Mammary epithelial cell (primary cell): ENCODE data around the gene ACAP2.

Source experiments
- EZH2 ChIP-seq: IDR thresholded peaks from 2 replicates; pipeline ENCODE4 v1.6.1; 2012; ENCODE audit warnings: low read length, inconsistent platforms, borderline replicate concordance
- TF ChIP-seq, protein P1 (sequence below), 2 donors: IDR thresholded peaks in 1 of 2; conservative IDR thresholded peaks in 1 of 2; 2 replicates each; pipeline ENCODE4 v1.5.1; 2011 to 2012; ENCODE audit warnings: inconsistent platforms in 2 of 2, low read length in 2 of 2, mild to moderate bottlenecking in 2 of 2, control low read depth in 1 of 2, low read depth in 1 of 2; ENCODE audit not compliant: insufficient read depth in 1 of 2; ENCODE audit errors: extremely low read depth in 1 of 2

- TF ChIP-seq, protein P1, sequence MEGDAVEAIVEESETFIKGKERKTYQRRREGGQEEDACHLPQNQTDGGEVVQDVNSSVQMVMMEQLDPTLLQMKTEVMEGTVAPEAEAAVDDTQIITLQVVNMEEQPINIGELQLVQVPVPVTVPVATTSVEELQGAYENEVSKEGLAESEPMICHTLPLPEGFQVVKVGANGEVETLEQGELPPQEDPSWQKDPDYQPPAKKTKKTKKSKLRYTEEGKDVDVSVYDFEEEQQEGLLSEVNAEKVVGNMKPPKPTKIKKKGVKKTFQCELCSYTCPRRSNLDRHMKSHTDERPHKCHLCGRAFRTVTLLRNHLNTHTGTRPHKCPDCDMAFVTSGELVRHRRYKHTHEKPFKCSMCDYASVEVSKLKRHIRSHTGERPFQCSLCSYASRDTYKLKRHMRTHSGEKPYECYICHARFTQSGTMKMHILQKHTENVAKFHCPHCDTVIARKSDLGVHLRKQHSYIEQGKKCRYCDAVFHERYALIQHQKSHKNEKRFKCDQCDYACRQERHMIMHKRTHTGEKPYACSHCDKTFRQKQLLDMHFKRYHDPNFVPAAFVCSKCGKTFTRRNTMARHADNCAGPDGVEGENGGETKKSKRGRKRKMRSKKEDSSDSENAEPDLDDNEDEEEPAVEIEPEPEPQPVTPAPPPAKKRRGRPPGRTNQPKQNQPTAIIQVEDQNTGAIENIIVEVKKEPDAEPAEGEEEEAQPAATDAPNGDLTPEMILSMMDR (conservative IDR thresholded peaks at IDR 0.05 in 1 of 2, IDR thresholded peaks at IDR 0.05 in 1 of 2; ENCODE audit: extremely low read depth in 1 of 2, insufficient read depth in 1 of 2, low read depth in 1 of 2, low read length in 2 of 2), result no peak
- TF ChIP-seq EZH2, result no peak
Observed at GRCh38 chr3:195410546-195410945, 32.3 kb downstream of the ACAP2 start.
